Cardiac fibroblast (primary cell): ENCODE results near the gene PIGN.

Experiments
- DNase-seq, 2 donors: peaks; one replicate each; pipeline versions ENCODE4 v3.0.0 to v3.0.0-alpha.2; 2010; ENCODE audit warnings: low read depth in 2 of 2
- H3K4me3 ChIP-seq, 2 donors: replicated peaks in 1 of 2; 1 replicate in 1 of 2; 2 replicates in 1 of 2; pipeline ENCODE4 v1.5.1; 2011; ENCODE audit warnings: low read depth in 2 of 2, low read length in 2 of 2, mild to moderate bottlenecking in 2 of 2, moderate library complexity in 1 of 2
- TF ChIP-seq, protein P1 (sequence below): IDR thresholded peaks from one replicate; pipeline ENCODE4 v1.5.1; 2011; ENCODE audit warnings: low read depth, mild to moderate bottlenecking, low read length, inconsistent platforms

PIGN gene

GRCh38 chr18:62198259-62198658 is 11.4 kb upstream of the PIGN start:
- DNase-seq = peak in 1 of 2 donors; percentile 28
- no peak overlapping the region for H3K4me3 ChIP-seq

GRCh38 chr18:62196980-62197379 is 10.1 kb upstream of the PIGN start:
- DNase-seq = no peak
- no peak overlapping the region for H3K4me3 ChIP-seq
- TF ChIP-seq, protein P1, sequence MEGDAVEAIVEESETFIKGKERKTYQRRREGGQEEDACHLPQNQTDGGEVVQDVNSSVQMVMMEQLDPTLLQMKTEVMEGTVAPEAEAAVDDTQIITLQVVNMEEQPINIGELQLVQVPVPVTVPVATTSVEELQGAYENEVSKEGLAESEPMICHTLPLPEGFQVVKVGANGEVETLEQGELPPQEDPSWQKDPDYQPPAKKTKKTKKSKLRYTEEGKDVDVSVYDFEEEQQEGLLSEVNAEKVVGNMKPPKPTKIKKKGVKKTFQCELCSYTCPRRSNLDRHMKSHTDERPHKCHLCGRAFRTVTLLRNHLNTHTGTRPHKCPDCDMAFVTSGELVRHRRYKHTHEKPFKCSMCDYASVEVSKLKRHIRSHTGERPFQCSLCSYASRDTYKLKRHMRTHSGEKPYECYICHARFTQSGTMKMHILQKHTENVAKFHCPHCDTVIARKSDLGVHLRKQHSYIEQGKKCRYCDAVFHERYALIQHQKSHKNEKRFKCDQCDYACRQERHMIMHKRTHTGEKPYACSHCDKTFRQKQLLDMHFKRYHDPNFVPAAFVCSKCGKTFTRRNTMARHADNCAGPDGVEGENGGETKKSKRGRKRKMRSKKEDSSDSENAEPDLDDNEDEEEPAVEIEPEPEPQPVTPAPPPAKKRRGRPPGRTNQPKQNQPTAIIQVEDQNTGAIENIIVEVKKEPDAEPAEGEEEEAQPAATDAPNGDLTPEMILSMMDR = no peak

More at GRCh38 chr18:62198259-62198658, 11.4 kb upstream of the PIGN start:
- TF ChIP-seq, protein P1 = no peak

- no peak for DNase-seq
- TF ChIP-seq, protein P1 = no peak
- no peak overlapping the region for H3K4me3 ChIP-seq
Measured at GRCh38 chr18:62196079-62196478, 9.2 kb upstream of the PIGN start.

DNA sequence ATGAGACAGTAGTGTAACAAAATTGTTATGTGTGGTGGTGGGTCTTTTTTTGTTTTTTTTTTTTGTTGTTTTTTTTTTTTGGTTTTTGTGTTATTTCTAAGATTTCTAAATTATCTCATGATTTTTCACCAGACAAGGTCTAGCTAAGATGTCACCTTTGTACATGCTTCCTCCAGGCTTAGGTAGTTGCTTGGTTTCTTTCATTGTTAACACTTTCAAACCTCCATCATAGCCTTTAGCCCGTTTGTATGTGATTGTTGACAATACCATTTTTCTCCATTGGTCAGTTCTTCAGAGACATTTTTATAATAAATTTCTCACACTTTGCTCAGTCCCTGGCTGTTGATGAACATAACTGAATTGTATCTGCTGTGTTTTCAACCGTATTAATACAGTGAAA is 2.4 kb upstream of the PIGN start:
- no peak for DNase-seq
- peak overlapping the region in 1 of 2 donors; percentile 97 for H3K4me3 ChIP-seq
- TF ChIP-seq, protein P1 = no peak

- peak; percentile 29 to 32 for DNase-seq
- peak overlapping the region; percentile 97 to 99 for H3K4me3 ChIP-seq
- TF ChIP-seq, protein P1 = no peak
Measured at GRCh38 chr18:62187543-62188510, 971 bp upstream of the PIGN start.

DNA sequence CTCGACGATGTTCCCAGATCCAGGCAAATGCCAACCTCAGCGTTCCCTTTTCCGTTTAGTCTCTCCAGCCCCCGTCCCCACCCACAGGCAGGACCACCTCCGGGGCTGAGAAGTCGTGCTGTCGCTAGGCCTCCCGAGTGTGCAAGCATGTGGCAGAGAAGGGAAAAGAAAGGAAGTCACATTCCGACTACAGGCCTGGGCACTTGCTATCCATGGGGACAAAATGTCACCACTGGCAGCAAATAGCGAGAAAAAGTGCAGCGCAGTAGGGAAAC is 420 bp downstream of the PIGN start:
- TF ChIP-seq, protein P1 = no peak
- peak overlapping the region; percentile 97 to 99 for H3K4me3 ChIP-seq
- no peak for DNase-seq
